PC-3 (cell line): ENCODE results near the gene TMEM178B.

ENCODE experiments used
- CTCF ChIP-seq: fragments of 300-600 bp; sonication (generic); conservative IDR thresholded peaks from 2 replicates; pipeline ENCODE4 v1.5.1; 2017; ENCODE audit warnings: antibody characterized with exemption, low read depth, mild to moderate bottlenecking, low read length
- EZH2 ChIP-seq: fragments of 300-600 bp; sonication (generic); IDR thresholded peaks from one replicate; pipeline ENCODE4 v1.6.1; 2017; ENCODE audit warnings: antibody characterized with exemption, mild to moderate bottlenecking, low read length; ENCODE audit not compliant: unreplicated experiment

GRCh38 chr7:141501451-141501850 is 427.6 kb downstream of the TMEM178B start:
- no peak for TF ChIP-seq CTCF
- no peak for TF ChIP-seq EZH2
